HEK293 (cell line): ENCODE results near the gene RIPOR3.

Experiments used
- CTCF ChIA-PET: fragments of 350-600 bp; formaldehyde crosslinking; extraction: SDS; loops from one replicate; lab custom pipeline; 2021; ENCODE audit warnings: antibody characterized with exemption; lab: Yijun Ruan, JAX
- POLR2A ChIA-PET: fragments of 300-600 bp; formaldehyde crosslinking; extraction: SDS; loops from one replicate; lab custom pipeline; 2020; ENCODE audit warnings: antibody characterized with exemption, inconsistent platforms; lab: Yijun Ruan, JAX
- H3K27ac ChIP-seq: fragments of 200-500 bp; sonication (Bioruptor generic); 2 replicates; pipeline ENCODE4 v1.5.1; 2014; ENCODE audit warnings: low read depth, low read length, control low read depth, inconsistent platforms; ENCODE audit errors: extremely low read depth
- H3K36me3 ChIP-seq, 2 experiments: fragments of 200-500 bp in 1 of 2; sonication (Bioruptor generic) in 1 of 2; 1 replicate in 1 of 2; 2 replicates in 1 of 2; pipeline ENCODE4 v1.5.1; 2014 to 2017; ENCODE audit warnings: inconsistent platforms in 2 of 2, low read length in 2 of 2; ENCODE audit not compliant: control insufficient read depth in 2 of 2, insufficient read depth in 1 of 2
- H3K4me1 ChIP-seq: fragments of 200-500 bp; sonication (Bioruptor generic); 2 replicates; pipeline ENCODE4 v1.5.1; 2014; ENCODE audit warnings: mild to moderate bottlenecking, low read length, inconsistent platforms; ENCODE audit not compliant: control insufficient read depth, insufficient read depth
- H3K4me3 ChIP-seq: 2 replicates; pipeline ENCODE4 v1.5.1; 2011; ENCODE audit warnings: low read depth, mild to moderate bottlenecking, control low read depth, low read length, moderate library complexity
- H3K9me3 ChIP-seq: fragments of 200-500 bp; sonication (Bioruptor generic); 2 replicates; pipeline ENCODE4 v1.5.1; 2014; ENCODE audit warnings: low read depth, low read length, inconsistent platforms; ENCODE audit not compliant: control insufficient read depth, insufficient read depth
- MYNN ChIP-seq: fragments of 450-650 bp; formaldehyde crosslinking; IDR thresholded peaks from 2 replicates; pipeline ENCODE4 v1.5.1; 2016; ENCODE audit warnings: missing biosample characterization, missing genetic modification characterization, borderline replicate concordance
- OSR2 ChIP-seq: fragments of 450-650 bp; formaldehyde crosslinking; IDR thresholded peaks from 2 replicates; pipeline ENCODE4 v1.5.1; 2016; ENCODE audit warnings: missing biosample characterization, missing genetic modification characterization
- REPIN1 ChIP-seq: fragments of 450-650 bp; formaldehyde crosslinking; IDR thresholded peaks from 2 replicates; pipeline ENCODE4 v1.5.1; 2017; ENCODE audit warnings: missing biosample characterization, missing genetic modification characterization, low read depth
- SCRT2 ChIP-seq: fragments of 450-650 bp; formaldehyde crosslinking; IDR thresholded peaks from 2 replicates; pipeline ENCODE4 v1.5.1; 2016; ENCODE audit warnings: missing biosample characterization, missing genetic modification characterization
- WT1 ChIP-seq: fragments of 450-650 bp; formaldehyde crosslinking; IDR thresholded peaks from 2 replicates; pipeline ENCODE4 v1.5.1; 2016; ENCODE audit warnings: missing biosample characterization, missing genetic modification characterization
- ZEB2 ChIP-seq: fragments of 450-650 bp; formaldehyde crosslinking; IDR thresholded peaks from 2 replicates; pipeline ENCODE4 v1.5.1; 2016; ENCODE audit warnings: missing biosample characterization, missing genetic modification characterization
- ZNF169 ChIP-seq: fragments of 450-650 bp; formaldehyde crosslinking; IDR thresholded peaks from 2 replicates; pipeline ENCODE4 v1.5.1; 2016; ENCODE audit warnings: missing biosample characterization, missing genetic modification characterization
- ZNF214 ChIP-seq: fragments of 450-650 bp; formaldehyde crosslinking; IDR thresholded peaks from 2 replicates; pipeline ENCODE4 v1.5.1; 2017; ENCODE audit warnings: missing biosample characterization, mild to moderate bottlenecking, missing genetic modification characterization, borderline replicate concordance
- ZNF24 ChIP-seq: fragments of 450-650 bp; formaldehyde crosslinking; IDR thresholded peaks from 2 replicates; pipeline ENCODE4 v1.5.1; 2016; ENCODE audit warnings: missing biosample characterization, missing genetic modification characterization
- ZNF274 ChIP-seq, 2 experiments: fragments of 200-500 bp in 1 of 2; fragments of 450-650 bp in 1 of 2; sonication (Bioruptor generic) in 1 of 2; formaldehyde crosslinking in 1 of 2; IDR thresholded peaks; 2 replicates each; pipeline versions ENCODE4 v1.5.1 to v1.6.1; 2014 to 2016; ENCODE audit warnings: borderline replicate concordance in 1 of 2, inconsistent platforms in 1 of 2, low read length in 1 of 2, missing biosample characterization in 1 of 2, missing genetic modification characterization in 1 of 2
- ZNF292 ChIP-seq: fragments of 450-650 bp; formaldehyde crosslinking; IDR thresholded peaks from 2 replicates; pipeline ENCODE4 v1.5.1; 2016; ENCODE audit warnings: low read depth, missing biosample characterization, missing genetic modification characterization, borderline replicate concordance
- ZNF394 ChIP-seq: fragments of 450-650 bp; formaldehyde crosslinking; IDR thresholded peaks from 2 replicates; pipeline ENCODE4 v1.5.1; 2016; ENCODE audit warnings: missing biosample characterization, missing genetic modification characterization, mild to moderate bottlenecking, moderate library complexity, borderline replicate concordance
- ZNF416 ChIP-seq: fragments of 450-650 bp; formaldehyde crosslinking; IDR thresholded peaks from 2 replicates; pipeline ENCODE4 v1.5.1; 2016; ENCODE audit warnings: missing biosample characterization, missing genetic modification characterization
- ZNF623 ChIP-seq: fragments of 450-650 bp; formaldehyde crosslinking; IDR thresholded peaks from 2 replicates; pipeline ENCODE4 v1.5.1; 2016; ENCODE audit warnings: missing biosample characterization, missing genetic modification characterization
- ZNF707 ChIP-seq: fragments of 450-650 bp; formaldehyde crosslinking; IDR thresholded peaks from 2 replicates; pipeline ENCODE4 v1.5.1; 2016; ENCODE audit warnings: missing biosample characterization, missing genetic modification characterization
- ZXDB ChIP-seq: fragments of 450-650 bp; formaldehyde crosslinking; IDR thresholded peaks from 2 replicates; pipeline ENCODE4 v1.5.1; 2016; ENCODE audit warnings: missing biosample characterization, missing genetic modification characterization
- TF ChIP-seq, protein P1 (sequence below): fragments of 450-650 bp; formaldehyde crosslinking; IDR thresholded peaks from 2 replicates; pipeline ENCODE4 v1.5.1; 2016; ENCODE audit warnings: missing biosample characterization, missing genetic modification characterization, low read depth
- TF ChIP-seq, protein P2 (sequence below): fragments of 450-650 bp; formaldehyde crosslinking; IDR thresholded peaks from 2 replicates; pipeline ENCODE4 v1.5.1; 2016; ENCODE audit warnings: missing biosample characterization, missing genetic modification characterization
- TF ChIP-seq, protein P3 (sequence below): fragments of 450-650 bp; formaldehyde crosslinking; IDR thresholded peaks from 2 replicates; pipeline ENCODE4 v1.5.1; 2016; ENCODE audit warnings: missing biosample characterization, missing genetic modification characterization
- TF ChIP-seq, protein P4 (sequence below): fragments of 450-650 bp; formaldehyde crosslinking; IDR thresholded peaks from 2 replicates; pipeline ENCODE4 v1.5.1; 2016; ENCODE audit warnings: missing biosample characterization, missing genetic modification characterization, borderline replicate concordance

RIPOR3 gene

DNA sequence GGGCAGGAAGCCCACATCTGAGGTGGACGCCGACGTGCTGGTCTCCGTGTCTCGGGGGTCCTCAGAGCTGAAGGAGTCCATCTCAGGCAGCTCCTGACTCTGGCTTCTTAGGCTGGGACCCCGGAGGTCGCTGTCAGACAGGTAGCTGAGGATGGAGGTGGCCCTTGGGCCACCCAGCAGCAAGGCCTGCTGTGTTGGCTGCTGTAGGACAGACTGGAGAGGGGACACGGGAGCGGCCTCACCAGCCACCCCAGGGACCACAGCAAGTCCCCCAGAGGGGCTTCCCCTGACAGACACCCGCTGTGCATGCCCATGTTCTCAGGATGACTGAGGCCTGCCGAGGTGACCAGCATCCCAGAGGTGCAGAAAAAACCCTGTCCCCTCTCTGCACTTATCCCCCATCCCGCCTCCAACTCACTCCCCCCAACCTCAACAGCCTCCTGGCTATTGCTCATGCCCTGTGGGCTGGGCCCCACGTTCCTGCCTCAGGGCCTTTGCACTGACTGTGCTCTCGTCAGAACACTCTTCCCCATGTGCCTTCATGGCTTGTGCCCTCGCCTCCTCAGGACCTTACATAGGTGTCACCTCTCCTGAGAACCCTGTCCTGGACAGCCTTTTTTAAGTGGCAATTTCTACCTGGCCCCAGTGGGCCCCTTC, 88.8 kb downstream of the RIPOR3 start:
- Histone ChIP-seq H3K27ac (no peak overlapping the region), H3K4me1 (no peaks in the 10 kb centered on the region), H3K9me3 (no peaks in the 10 kb centered on the region), H3K4me3 (no peak overlapping the region), H3K36me3 (no peaks in the 10 kb centered on the region)
- TF ChIP-seq MYNN: no peak
- TF ChIP-seq ZNF623 (tag by site-specific recombination): peak; percentile 98
- POLR2A ChIA-PET: no interaction called here
- CTCF ChIA-PET: interaction anchor here (0.6 to 2.0 kb wide), 2 partner anchors 14 to 34 kb away, joined by 3 to 4 read pairs; no protein-coding TSS in a partner anchor

DNA sequence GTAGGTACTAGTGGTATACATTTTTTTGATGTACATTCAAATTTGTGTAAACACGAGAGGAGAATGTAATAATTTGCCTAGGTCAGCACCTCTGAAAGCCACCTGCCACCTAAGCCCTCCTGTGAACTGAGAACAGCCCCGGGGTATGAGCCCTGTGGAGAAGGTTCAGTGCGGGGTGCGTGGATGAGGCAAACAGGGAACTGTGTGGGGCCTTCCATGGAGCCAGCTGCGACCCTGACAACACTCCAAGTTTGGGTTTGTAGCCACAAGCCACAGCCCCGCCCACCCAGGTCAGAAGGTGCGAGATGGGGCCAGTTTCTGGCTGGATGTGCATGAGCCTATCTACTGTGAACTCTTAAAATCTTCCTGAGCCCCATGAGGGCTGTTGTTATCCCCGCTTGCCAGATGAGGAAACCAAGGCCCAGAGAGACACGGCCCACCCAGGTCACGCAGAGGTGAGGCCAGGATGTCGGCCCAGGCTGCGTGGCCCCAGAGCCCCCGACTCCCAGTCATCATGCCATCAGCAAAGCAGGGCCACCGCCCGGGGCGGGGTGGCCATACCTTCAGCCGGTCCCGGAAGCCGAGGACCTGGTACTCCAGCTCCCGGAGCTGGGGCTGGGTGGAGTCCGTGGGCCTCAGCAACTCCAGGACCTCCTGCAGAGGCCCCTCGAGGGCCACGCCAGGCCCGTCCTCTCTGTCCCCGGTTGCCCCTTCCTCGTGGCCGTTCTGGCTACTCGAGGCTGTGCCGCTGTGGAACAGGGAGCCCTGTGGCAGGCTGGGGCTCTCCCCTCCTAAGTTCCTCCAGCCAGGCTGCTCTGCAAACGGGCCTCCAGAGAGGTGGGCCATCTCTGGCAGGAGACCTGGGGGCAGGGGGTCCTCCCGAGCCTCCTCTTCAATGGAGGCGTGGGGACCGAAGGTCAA, 89.6 kb downstream of the RIPOR3 start:
- H3K27ac ChIP-seq: no peak overlapping the region
- H3K4me3 ChIP-seq: no peak overlapping the region
- no peaks in the 10 kb centered on the region for H3K36me3 ChIP-seq
- H3K4me1 ChIP-seq: no peaks in the 10 kb centered on the region
- TF ChIP-seq ZNF292 (tag by site-specific recombination) (no peak), ZNF214 (tag by site-specific recombination) (no peak), ZNF274 (IDR thresholded peaks at IDR 0.05; ENCODE audit: low read length) (no peak), ZNF274 (tag by site-specific recombination; IDR thresholded peaks at IDR 0.05; ENCODE audit: borderline replicate concordance) (no peak), ZNF707 (tag by site-specific recombination) (no peak), SCRT2 (tag by site-specific recombination) (no peak), ZXDB (no peak), ZNF416 (tag by site-specific recombination) (no peak), OSR2 (tag by site-specific recombination) (no peak), ZEB2 (tag by site-specific recombination) (no peak), ZNF169 (tag by site-specific recombination) (no peak), WT1 (tag by site-specific recombination) (no peak), REPIN1 (no peak), ZNF24 (tag by site-specific recombination) (no peak), ZNF394 (tag by site-specific recombination) (no peak)
- TF ChIP-seq, protein P1, sequence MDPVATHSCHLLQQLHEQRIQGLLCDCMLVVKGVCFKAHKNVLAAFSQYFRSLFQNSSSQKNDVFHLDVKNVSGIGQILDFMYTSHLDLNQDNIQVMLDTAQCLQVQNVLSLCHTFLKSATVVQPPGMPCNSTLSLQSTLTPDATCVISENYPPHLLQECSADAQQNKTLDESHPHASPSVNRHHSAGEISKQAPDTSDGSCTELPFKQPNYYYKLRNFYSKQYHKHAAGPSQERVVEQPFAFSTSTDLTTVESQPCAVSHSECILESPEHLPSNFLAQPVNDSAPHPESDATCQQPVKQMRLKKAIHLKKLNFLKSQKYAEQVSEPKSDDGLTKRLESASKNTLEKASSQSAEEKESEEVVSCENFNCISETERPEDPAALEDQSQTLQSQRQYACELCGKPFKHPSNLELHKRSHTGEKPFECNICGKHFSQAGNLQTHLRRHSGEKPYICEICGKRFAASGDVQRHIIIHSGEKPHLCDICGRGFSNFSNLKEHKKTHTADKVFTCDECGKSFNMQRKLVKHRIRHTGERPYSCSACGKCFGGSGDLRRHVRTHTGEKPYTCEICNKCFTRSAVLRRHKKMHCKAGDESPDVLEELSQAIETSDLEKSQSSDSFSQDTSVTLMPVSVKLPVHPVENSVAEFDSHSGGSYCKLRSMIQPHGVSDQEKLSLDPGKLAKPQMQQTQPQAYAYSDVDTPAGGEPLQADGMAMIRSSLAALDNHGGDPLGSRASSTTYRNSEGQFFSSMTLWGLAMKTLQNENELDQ (tag by site-specific recombination): no peak
- TF ChIP-seq, protein P2, sequence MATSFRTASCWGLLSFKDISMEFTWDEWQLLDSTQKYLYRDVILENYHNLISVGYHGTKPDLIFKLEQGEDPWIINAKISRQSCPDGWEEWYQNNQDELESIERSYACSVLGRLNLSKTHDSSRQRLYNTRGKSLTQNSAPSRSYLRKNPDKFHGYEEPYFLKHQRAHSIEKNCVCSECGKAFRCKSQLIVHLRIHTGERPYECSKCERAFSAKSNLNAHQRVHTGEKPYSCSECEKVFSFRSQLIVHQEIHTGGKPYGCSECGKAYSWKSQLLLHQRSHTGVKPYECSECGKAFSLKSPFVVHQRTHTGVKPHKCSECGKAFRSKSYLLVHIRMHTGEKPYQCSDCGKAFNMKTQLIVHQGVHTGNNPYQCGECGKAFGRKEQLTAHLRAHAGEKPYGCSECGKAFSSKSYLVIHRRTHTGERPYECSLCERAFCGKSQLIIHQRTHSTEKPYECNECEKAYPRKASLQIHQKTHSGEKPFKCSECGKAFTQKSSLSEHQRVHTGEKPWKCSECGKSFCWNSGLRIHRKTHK: no peak
- TF ChIP-seq, protein P3, sequence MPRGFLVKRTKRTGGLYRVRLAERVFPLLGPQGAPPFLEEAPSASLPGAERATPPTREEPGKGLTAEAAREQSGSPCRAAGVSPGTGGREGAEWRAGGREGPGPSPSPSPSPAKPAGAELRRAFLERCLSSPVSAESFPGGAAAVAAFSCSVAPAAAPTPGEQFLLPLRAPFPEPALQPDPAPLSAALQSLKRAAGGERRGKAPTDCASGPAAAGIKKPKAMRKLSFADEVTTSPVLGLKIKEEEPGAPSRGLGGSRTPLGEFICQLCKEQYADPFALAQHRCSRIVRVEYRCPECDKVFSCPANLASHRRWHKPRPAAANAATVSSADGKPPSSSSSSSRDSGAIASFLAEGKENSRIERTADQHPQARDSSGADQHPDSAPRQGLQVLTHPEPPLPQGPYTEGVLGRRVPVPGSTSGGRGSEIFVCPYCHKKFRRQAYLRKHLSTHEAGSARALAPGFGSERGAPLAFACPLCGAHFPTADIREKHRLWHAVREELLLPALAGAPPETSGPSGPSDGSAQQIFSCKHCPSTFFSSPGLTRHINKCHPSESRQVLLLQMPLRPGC (tag by site-specific recombination): no peak
- TF ChIP-seq, protein P4, sequence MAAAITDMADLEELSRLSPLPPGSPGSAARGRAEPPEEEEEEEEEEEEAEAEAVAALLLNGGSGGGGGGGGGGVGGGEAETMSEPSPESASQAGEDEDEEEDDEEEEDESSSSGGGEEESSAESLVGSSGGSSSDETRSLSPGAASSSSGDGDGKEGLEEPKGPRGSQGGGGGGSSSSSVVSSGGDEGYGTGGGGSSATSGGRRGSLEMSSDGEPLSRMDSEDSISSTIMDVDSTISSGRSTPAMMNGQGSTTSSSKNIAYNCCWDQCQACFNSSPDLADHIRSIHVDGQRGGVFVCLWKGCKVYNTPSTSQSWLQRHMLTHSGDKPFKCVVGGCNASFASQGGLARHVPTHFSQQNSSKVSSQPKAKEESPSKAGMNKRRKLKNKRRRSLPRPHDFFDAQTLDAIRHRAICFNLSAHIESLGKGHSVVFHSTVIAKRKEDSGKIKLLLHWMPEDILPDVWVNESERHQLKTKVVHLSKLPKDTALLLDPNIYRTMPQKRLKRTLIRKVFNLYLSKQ (tag by site-specific recombination): no peak
- CTCF ChIA-PET: interaction anchor here (0.7 to 2.0 kb wide), 2 partner anchors 22 to 34 kb away, joined by 4 read pairs; no protein-coding TSS in a partner anchor
- POLR2A ChIA-PET: no interaction called here
- no peaks in the 10 kb centered on the region for H3K9me3 ChIP-seq
